Neutrophil (primary cell): ENCODE results near the gene ATP6V0E1.

Experiments
- H3K27ac ChIP-seq: fragments of 200-600 bp; sonication (generic); 2 replicates; pipeline ENCODE4 v1.5.1; 2016; ENCODE audit warnings: mild to moderate bottlenecking, moderate library complexity
- H3K27me3 ChIP-seq: fragments of 200-600 bp; sonication (generic); 2 replicates; pipeline ENCODE4 v1.6.0; 2016; ENCODE audit warnings: mild to moderate bottlenecking
- H3K36me3 ChIP-seq: fragments of 200-600 bp; sonication (generic); 2 replicates; pipeline ENCODE4 v1.5.1; 2017
- H3K4me1 ChIP-seq, 2 experiments: fragments of 200-600 bp in 1 of 2; sonication (generic) in 1 of 2; 1 replicate in 1 of 2; 2 replicates in 1 of 2; pipeline versions ENCODE4 v1.5.1 to v1.6.1; 2013 to 2016; ENCODE audit warnings: low read depth in 1 of 2, low read length in 1 of 2, mild to moderate bottlenecking in 1 of 2, moderate library complexity in 1 of 2; ENCODE audit not compliant: control insufficient read depth in 1 of 2, insufficient read depth in 1 of 2
- H3K4me3 ChIP-seq, 2 experiments: fragments of 200-600 bp in 1 of 2; sonication (generic) in 1 of 2; 1 replicate in 1 of 2; 2 replicates in 1 of 2; pipeline ENCODE4 v1.5.1; 2013 to 2016; ENCODE audit warnings: low read depth in 1 of 2, low read length in 1 of 2, mild to moderate bottlenecking in 1 of 2, moderate library complexity in 1 of 2
- H3K9me3 ChIP-seq: fragments of 200-600 bp; sonication (generic); 2 replicates; pipeline ENCODE4 v1.5.1; 2016
- CTCF ChIP-seq: fragments of 200-600 bp; sonication (generic); IDR thresholded peaks from 2 replicates; pipeline ENCODE4 v1.5.1; 2016; ENCODE audit warnings: antibody characterized with exemption

ATP6V0E1 gene

GRCh38 chr5:173078878-173079277, 95.3 kb downstream of the ATP6V0E1 start:
- Histone ChIP-seq H3K27ac (no peak overlapping the region), H3K27me3 (no peaks in the 10 kb centered on the region), H3K9me3 (no peaks in the 10 kb centered on the region), H3K4me3 (no peak overlapping the region), H3K36me3 (peaks cover 19% of the 10 kb centered on the region), H3K4me1 (no peaks in the 10 kb centered on the region)
- TF ChIP-seq CTCF, result no peak
